ENCODE data around the gene BRINP1. TPM values are rescaled to one million over a fixed set of nuclear protein-coding genes. Genes with fewer than 3 reads are reported as not detected.

Gene BRINP1
- total RNA-seq, 2 experiments from 2014 or later = not detected

DNA sequence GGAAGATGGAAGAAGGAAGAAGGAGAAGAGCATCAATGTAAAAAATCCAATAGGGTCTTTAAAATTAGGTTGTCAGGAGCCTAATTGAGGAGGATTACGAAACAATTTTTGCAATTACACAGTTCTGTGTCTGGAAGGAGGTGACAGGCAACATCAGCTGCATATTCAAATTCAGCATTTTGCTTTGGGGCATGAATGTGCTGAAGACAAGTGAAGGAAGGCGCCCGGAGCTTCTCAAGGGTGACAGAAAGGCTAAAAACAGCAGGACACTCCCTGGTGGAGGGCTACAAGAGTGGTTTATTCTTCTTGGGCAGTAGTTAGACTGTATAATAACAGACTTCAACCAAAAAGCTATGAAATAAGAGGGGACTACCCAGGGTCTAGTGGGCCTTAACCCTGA lies 188.3 kb downstream of the BRINP1 start:
- H2AFZ ChIP-seq (ENCODE audit: low read length) = no peak overlapping the region
- intact Hi-C loops (cut with micrococcal nuclease; ENCODE audit: unreplicated experiment) = no loop called here
- no peaks in the 10 kb centered on the region for H3K9me2 ChIP-seq (ENCODE audit: insufficient read depth, low read length)
- H4K20me1 ChIP-seq (ENCODE audit: insufficient read depth, low read length) = no peaks in the 10 kb centered on the region
- H3K4me2 ChIP-seq (ENCODE audit: low read length) = no peak overlapping the region
- H3K9me3 ChIP-seq (ENCODE audit: low read length) = no peaks in the 10 kb centered on the region
- H3K27ac ChIP-seq (ENCODE audit: low read depth, low read length, poor library complexity, severe bottlenecking) = no peak overlapping the region
- H3K4me3 ChIP-seq (ENCODE audit: low read depth, low read length, poor library complexity, severe bottlenecking) = no peak overlapping the region
- no peaks in the 10 kb centered on the region for H3K4me1 ChIP-seq (ENCODE audit: insufficient read depth, low read length, poor library complexity, severe bottlenecking)
- H3K36me3 ChIP-seq (ENCODE audit: insufficient read depth, low read length) = no peaks in the 10 kb centered on the region
- TF ChIP-seq, protein P1, sequence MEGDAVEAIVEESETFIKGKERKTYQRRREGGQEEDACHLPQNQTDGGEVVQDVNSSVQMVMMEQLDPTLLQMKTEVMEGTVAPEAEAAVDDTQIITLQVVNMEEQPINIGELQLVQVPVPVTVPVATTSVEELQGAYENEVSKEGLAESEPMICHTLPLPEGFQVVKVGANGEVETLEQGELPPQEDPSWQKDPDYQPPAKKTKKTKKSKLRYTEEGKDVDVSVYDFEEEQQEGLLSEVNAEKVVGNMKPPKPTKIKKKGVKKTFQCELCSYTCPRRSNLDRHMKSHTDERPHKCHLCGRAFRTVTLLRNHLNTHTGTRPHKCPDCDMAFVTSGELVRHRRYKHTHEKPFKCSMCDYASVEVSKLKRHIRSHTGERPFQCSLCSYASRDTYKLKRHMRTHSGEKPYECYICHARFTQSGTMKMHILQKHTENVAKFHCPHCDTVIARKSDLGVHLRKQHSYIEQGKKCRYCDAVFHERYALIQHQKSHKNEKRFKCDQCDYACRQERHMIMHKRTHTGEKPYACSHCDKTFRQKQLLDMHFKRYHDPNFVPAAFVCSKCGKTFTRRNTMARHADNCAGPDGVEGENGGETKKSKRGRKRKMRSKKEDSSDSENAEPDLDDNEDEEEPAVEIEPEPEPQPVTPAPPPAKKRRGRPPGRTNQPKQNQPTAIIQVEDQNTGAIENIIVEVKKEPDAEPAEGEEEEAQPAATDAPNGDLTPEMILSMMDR (conservative IDR thresholded peaks at IDR 0.05; ENCODE audit: low read length) = no peak
- ChIA-PET CTCF (ENCODE audit: unreplicated experiment) (no interaction called here), POLR2A (no interaction called here)
- no TSS peak for BruUV-seq (replicated peaks)
- DNase-seq (ENCODE audit: low spot score) = no peak
- H3K79me2 ChIP-seq (ENCODE audit: insufficient read depth, low read depth, low read length) = no peaks in the 10 kb centered on the region

DNA sequence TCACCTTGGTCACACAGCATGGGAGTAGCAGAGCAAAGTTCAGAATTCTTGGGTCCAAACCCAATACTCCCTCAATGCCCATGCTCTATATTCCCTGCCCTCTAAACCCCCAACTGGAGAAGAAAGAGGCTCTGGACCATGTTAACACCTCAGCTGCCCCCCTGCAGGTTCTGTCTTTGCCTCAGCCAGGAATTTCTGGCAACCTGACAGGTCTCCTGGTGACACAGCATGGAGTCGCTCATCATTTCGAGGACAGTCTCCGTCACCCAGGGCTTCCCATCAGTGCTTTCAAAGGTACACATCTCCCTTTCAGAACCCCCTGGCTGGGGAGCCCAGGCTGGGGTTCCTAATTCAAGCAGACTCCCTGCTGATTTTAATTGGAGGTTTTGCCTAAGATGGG lies 189.5 kb downstream of the BRINP1 start:
- Histone ChIP-seq H3K4me3 (ENCODE audit: low read depth, low read length, poor library complexity, severe bottlenecking) (no peak overlapping the region), H3K4me2 (ENCODE audit: low read length) (no peak overlapping the region), H3K79me2 (ENCODE audit: insufficient read depth, low read depth, low read length) (no peaks in the 10 kb centered on the region), H3K9me3 (ENCODE audit: low read length) (no peaks in the 10 kb centered on the region), H4K20me1 (ENCODE audit: insufficient read depth, low read length) (no peaks in the 10 kb centered on the region), H3K36me3 (ENCODE audit: insufficient read depth, low read length) (no peaks in the 10 kb centered on the region), H3K27ac (ENCODE audit: low read depth, low read length, poor library complexity, severe bottlenecking) (no peak overlapping the region), H2AFZ (ENCODE audit: low read length) (no peak overlapping the region), H3K4me1 (ENCODE audit: insufficient read depth, low read length, poor library complexity, severe bottlenecking) (no peaks in the 10 kb centered on the region), H3K9me2 (ENCODE audit: insufficient read depth, low read length) (no peaks in the 10 kb centered on the region)
- BruUV-seq (replicated peaks) = no TSS peak
- no peak for DNase-seq (ENCODE audit: low spot score)
- TF ChIP-seq, protein P1 (conservative IDR thresholded peaks at IDR 0.05; ENCODE audit: low read length) = no peak
- TF ChIP-seq EZH2phosphoT487 (IDR thresholded peaks at IDR 0.05; ENCODE audit: borderline replicate concordance, low read depth, low read length) = no peak
- ChIA-PET POLR2A (interaction anchor here (0.6 kb wide), 2 partner anchors 282 to 1499 kb away, joined by 3 read pairs; no protein-coding TSS in a partner anchor), CTCF (ENCODE audit: unreplicated experiment) (no interaction called here)
- intact Hi-C loops (cut with micrococcal nuclease; ENCODE audit: unreplicated experiment) = no loop called here

DNA sequence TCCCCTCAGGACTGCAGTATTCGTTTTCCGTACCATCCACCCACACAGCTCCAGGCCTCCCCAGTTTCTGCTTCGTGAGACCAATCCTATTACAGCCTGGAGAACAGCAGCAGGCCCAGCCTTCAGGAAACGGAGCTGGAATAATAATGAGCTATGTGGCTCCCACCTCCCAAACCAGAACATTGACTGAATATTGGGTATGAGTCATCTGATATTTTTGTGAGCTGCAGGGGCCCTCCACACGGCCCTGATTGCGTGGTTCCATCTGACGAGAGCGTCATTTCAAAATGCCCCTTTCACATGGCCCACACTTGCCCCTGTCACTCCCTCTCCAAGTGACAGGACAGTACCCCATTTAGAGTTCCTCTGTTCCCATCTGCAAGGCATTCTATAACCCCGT lies 192.0 kb downstream of the BRINP1 start:
- Histone ChIP-seq H3K4me2 (ENCODE audit: low read length) (no peak overlapping the region), H3K9me2 (ENCODE audit: insufficient read depth, low read length) (no peaks in the 10 kb centered on the region), H2AFZ (ENCODE audit: low read length) (no peak overlapping the region), H3K4me1 (ENCODE audit: insufficient read depth, low read length, poor library complexity, severe bottlenecking) (no peaks in the 10 kb centered on the region), H3K27ac (ENCODE audit: low read depth, low read length, poor library complexity, severe bottlenecking) (no peak overlapping the region), H3K9me3 (ENCODE audit: low read length) (no peaks in the 10 kb centered on the region), H3K79me2 (ENCODE audit: insufficient read depth, low read depth, low read length) (no peaks in the 10 kb centered on the region), H4K20me1 (ENCODE audit: insufficient read depth, low read length) (no peaks in the 10 kb centered on the region), H3K4me3 (ENCODE audit: low read depth, low read length, poor library complexity, severe bottlenecking) (no peak overlapping the region), H3K36me3 (ENCODE audit: insufficient read depth, low read length) (no peaks in the 10 kb centered on the region)
- TF ChIP-seq, protein P1 (conservative IDR thresholded peaks at IDR 0.05; ENCODE audit: low read length) = no peak
- no peak for TF ChIP-seq EZH2phosphoT487 (IDR thresholded peaks at IDR 0.05; ENCODE audit: borderline replicate concordance, low read depth, low read length)
- CTCF ChIA-PET (ENCODE audit: unreplicated experiment) = no interaction called here
- no peak for DNase-seq (ENCODE audit: low spot score)
- POLR2A ChIA-PET = no interaction called here
- BruUV-seq (replicated peaks) = no TSS peak
- intact Hi-C loops (cut with micrococcal nuclease; ENCODE audit: unreplicated experiment) = no loop called here

Data from OCI-LY7 (cell line).